B cell (primary cell): ENCODE results near the gene KCNK7. TPM values are rescaled to one million over a fixed set of nuclear protein-coding genes. Genes with fewer than 3 reads are reported as not detected.
A peak's percentile ranks its signal among the peaks of the same experiment; 100 is the strongest.

ENCODE experiments used
- ATAC-seq: fragments of 200-7000 bp; cut with Tn5 transposase; one replicate; pipeline ENCODE4 v1.10.0; 2021; ENCODE audit warnings: low read depth, mild to moderate bottlenecking, moderate number of reproducible peaks, moderate library complexity
- CTCF ChIA-PET: fragments of 350-600 bp; sonication (Branson Sonifier 250); formaldehyde crosslinking; loops from one replicate; lab custom pipeline; 2021; ENCODE audit warnings: antibody characterized with exemption, inconsistent platforms; lab: Charles Lee
- POLR2A ChIA-PET: fragments of 350-600 bp; sonication (Branson Sonifier 250); formaldehyde crosslinking; loops from one replicate; lab custom pipeline; 2021; ENCODE audit warnings: antibody characterized with exemption; lab: Charles Lee
- DNase-seq: peaks from one replicate; pipeline ENCODE4 v3.0.0; 2013
- H2AFZ ChIP-seq: 2 replicates; pipeline ENCODE4 v1.6.1; 2012; ENCODE audit warnings: mild to moderate bottlenecking, low read depth, low read length; ENCODE audit not compliant: insufficient read depth, poor library complexity, severe bottlenecking
- H3K27ac ChIP-seq, 2 donors: 1 replicate in 1 of 2; 2 replicates in 1 of 2; pipeline ENCODE4 v1.5.1; 2012 to 2013; ENCODE audit warnings: low read length in 2 of 2, mild to moderate bottlenecking in 2 of 2, moderate library complexity in 1 of 2
- H3K27me3 ChIP-seq, 4 experiments: fragments of 200-600 bp in 1 of 4; sonication (generic) in 1 of 4; replicated peaks in 1 of 4; 1 replicate in 2 of 4; 2 replicates in 2 of 4; pipeline versions ENCODE4 v1.6.1 to v1.7.0; 2013 to 2016; ENCODE audit warnings: low read length in 3 of 4, mild to moderate bottlenecking in 2 of 4, mixed read lengths in 1 of 4, moderate library complexity in 1 of 4; ENCODE audit not compliant: insufficient read depth in 4 of 4, control insufficient read depth in 3 of 4; ENCODE audit errors: control extremely low read depth in 1 of 4
- H3K36me3 ChIP-seq, 2 experiments: replicated peaks in 1 of 2; 1 replicate in 1 of 2; 2 replicates in 1 of 2; pipeline versions ENCODE4 v1.6.1 to v1.7.1; 2013; ENCODE audit warnings: low read length in 1 of 2; ENCODE audit not compliant: insufficient read depth in 2 of 2, control insufficient read depth in 1 of 2; ENCODE audit errors: control extremely low read depth in 1 of 2, extremely low read depth in 1 of 2
- H3K4me1 ChIP-seq, 2 donors: fragments of 200-600 bp in 1 of 2; sonication (generic) in 1 of 2; 1 replicate in 1 of 2; 2 replicates in 1 of 2; pipeline versions ENCODE4 v1.5.1 to v1.6.1; 2013 to 2017; ENCODE audit warnings: low read length in 2 of 2; ENCODE audit not compliant: control insufficient read depth in 2 of 2, insufficient read depth in 2 of 2
- H3K4me2 ChIP-seq: replicated peaks from 2 replicates; pipeline ENCODE3; 2012; ENCODE audit warnings: mild to moderate bottlenecking, low read depth, low read length; ENCODE audit not compliant: poor library complexity, severe bottlenecking
- H3K4me3 ChIP-seq, 5 experiments: fragments of 200-600 bp in 1 of 5; sonication (generic) in 1 of 5; 1 replicate in 3 of 5; 2 replicates in 2 of 5; pipeline versions ENCODE4 v1.5.1 to v1.7.0; 2011 to 2016; ENCODE audit warnings: low read length in 4 of 5, mild to moderate bottlenecking in 4 of 5, low read depth in 2 of 5, control low read depth in 1 of 5, moderate library complexity in 1 of 5; ENCODE audit not compliant: insufficient read depth in 1 of 5; ENCODE audit errors: control extremely low read depth in 1 of 5, extremely low read depth in 1 of 5
- H3K79me2 ChIP-seq: fragments of 200-600 bp; sonication (generic); one replicate; pipeline ENCODE4 v1.6.0; 2016; ENCODE audit warnings: low read length; ENCODE audit not compliant: control insufficient read depth, insufficient read depth
- H3K9ac ChIP-seq: fragments of 200-600 bp; sonication (generic); 2 replicates; pipeline ENCODE4 v1.6.1; 2017; ENCODE audit warnings: mild to moderate bottlenecking, low read length, moderate library complexity
- H3K9me3 ChIP-seq, 3 donors: one replicate each; pipeline versions ENCODE4 v1.6.1 to v1.7.1; 2013; ENCODE audit warnings: low read length in 2 of 3; ENCODE audit not compliant: control insufficient read depth in 2 of 3, insufficient read depth in 1 of 3; ENCODE audit errors: control extremely low read depth in 1 of 3
- H4K20me1 ChIP-seq: 2 replicates; pipeline ENCODE4 v1.6.0; 2012; ENCODE audit warnings: mild to moderate bottlenecking, low read length; ENCODE audit not compliant: insufficient read depth, control insufficient read depth, poor library complexity, severe bottlenecking
- H3K27ac Mint-ChIP-seq: one replicate; pipeline ENCODE4 v1.8.0; 2021; ENCODE audit warnings: mixed read lengths
- H3K27me3 Mint-ChIP-seq: one replicate; pipeline ENCODE4 v1.8.0; 2021; ENCODE audit warnings: mixed read lengths
- H3K4me1 Mint-ChIP-seq: one replicate; pipeline ENCODE4 v1.8.0; 2021; ENCODE audit warnings: mixed read lengths
- H3K4me3 Mint-ChIP-seq: one replicate; pipeline ENCODE4 v1.8.0; 2021; ENCODE audit warnings: mixed read lengths
- H3K9me3 Mint-ChIP-seq: one replicate; pipeline ENCODE4 v1.8.0; 2022; ENCODE audit warnings: mixed read lengths; ENCODE audit not compliant: insufficient read depth
- CTCF ChIP-seq: fragments of 200-600 bp; IDR thresholded peaks from one replicate; pipeline ENCODE4 v1.8.0; 2022; ENCODE audit warnings: antibody characterized with exemption, mild to moderate bottlenecking
- EZH2 ChIP-seq: IDR thresholded peaks from 2 replicates; pipeline ENCODE4 v1.6.1; 2012; ENCODE audit warnings: borderline replicate concordance, low read depth, mild to moderate bottlenecking, moderate library complexity, low read length; ENCODE audit not compliant: insufficient read depth, poor library complexity, severe bottlenecking
- WGBS: methylation state at CpG from one replicate; pipeline ENCODE4 v1.1.5; 2013; ENCODE audit warnings: missing lambda C conversion rate; ENCODE audit not compliant: insufficient coverage; 5-methylcytosine and 5-hydroxymethylcytosine counted together
- intact Hi-C: fragments of 100-400 bp; cut with micrococcal nuclease; formaldehyde crosslinking; loops from one replicate; pipeline ENCODE4 v1.10.0; 2022
- polyA plus RNA-seq: library from polyadenylated mRNA; depleted of rRNA; stranded (reverse); fragments of >200 nt; gene quantifications from 2 replicates; pipeline ENCODE4 v1.2.3, GENCODE V29; 2012
- small RNA-seq: library from RNA; depleted of rRNA; stranded (forward); fragments of <200 nt; gene quantifications from one replicate; pipeline ENCODE3, GENCODE V24; 2012; ENCODE audit warnings: low replicate concordance, low read depth; ENCODE audit not compliant: insufficient read length
- total RNA-seq, 2 donors: library from RNA; stranded (reverse); fragments of 120-200 nt in 1 of 2; gene quantifications; 1 replicate in 1 of 2; 2 replicates in 1 of 2; pipeline versions ENCODE4 v1.2.3 to v1.2.4, GENCODE V29; 2013 to 2022

The KCNK7 gene
- total and polyA plus RNA-seq, 2 donors (not counting 1 experiment from before 2014, with no cell fraction given), result 2.2 to 3.5 TPM

DNA sequence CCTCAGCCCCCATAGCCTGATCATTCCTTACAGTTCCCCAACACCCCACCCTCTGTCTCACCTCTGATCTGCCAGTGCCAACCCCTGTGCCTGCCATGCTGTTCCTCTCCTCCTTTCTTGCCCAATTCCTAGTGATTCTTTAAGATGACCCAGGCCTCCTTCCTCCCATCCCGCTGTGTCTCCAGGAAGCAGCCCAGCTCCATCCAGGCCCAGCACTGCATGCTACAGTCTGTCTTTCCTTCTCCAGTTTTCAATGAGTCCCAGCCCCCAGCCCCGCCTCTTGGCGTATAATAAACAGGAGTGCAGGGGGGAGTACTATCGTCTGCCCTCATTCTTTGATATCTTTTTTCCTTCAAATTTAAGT, 49.8 kb downstream of the KCNK7 start:
- ChIA-PET CTCF (interaction anchor here (1.3 to 9.2 kb wide), 3 partner anchors 26 to 69 kb away, joined by 3 to 144 read pairs (median 86); partner anchors contain the start of genes FAM89B and ZNRD2), POLR2A (interaction anchor here (0.6 to 3.2 kb wide), 5 partner anchors 13 to 94 kb away, joined by 3 to 11 read pairs (median 3); partner anchors contain the start of genes FAM89B, LTBP3 and ZNRD2)
- Mint-ChIP-seq H3K4me3 (peak overlapping the region; percentile 89), H3K27me3 (no peaks in the 10 kb centered on the region), H3K4me1 (peaks cover 58% of the 10 kb centered on the region), H3K9me3 (no peaks in the 10 kb centered on the region), H3K27ac (peak overlapping the region; percentile 93)
- peak overlapping the region in 3 of 5 experiments; percentile 31 to 55 (median 48) for H3K4me3 ChIP-seq
- H3K4me1 ChIP-seq, result peaks cover 36 to 52% of the 10 kb centered on the region in 2 donors
- H3K79me2 ChIP-seq, result no peaks in the 10 kb centered on the region
- no peak for DNase-seq
- TF ChIP-seq EZH2 (no peak), CTCF (no peak)
- no peaks in the 10 kb centered on the region for H3K36me3 ChIP-seq
- H3K9me3 ChIP-seq, result no peaks in the 10 kb centered on the region
- WGBS, result 33% methylated on average over 3 of the region's 4 CpGs
- no peak overlapping the region for H2AFZ ChIP-seq
- intact Hi-C loops, result loop anchor here (1.0 to 10.0 kb wide), 3 partner anchors 24 to 431 kb away; partner anchors contain the start of genes PCNX3, TM7SF2, ZNHIT2 and ZNRD2
- H3K4me2 ChIP-seq, result peak overlapping the region; percentile 90
- H4K20me1 ChIP-seq, result no peaks in the 10 kb centered on the region
- ATAC-seq, result no peak
- no peak overlapping the region for H3K9ac ChIP-seq
- peak overlapping the region; percentile 79 to 93 for H3K27ac ChIP-seq
- H3K27me3 ChIP-seq, result no peaks in the 10 kb centered on the region

Small RNAs within 50 kb of the gene (small RNA-seq; reads per million reads assigned to genes)
- not detected for gene AP001362.1
- not detected for gene MIR4690

Other genes with a start within 250 kb of the KCNK7 start
- 6.1 and 7.5 TPM in 2 replicates for gene TIGD3, start 241.0 kb downstream of the KCNK7 start, total RNA-seq
- 2.7 and 3.8 TPM in 2 replicates for gene TIGD3, start 241.0 kb downstream of the KCNK7 start, polyA plus RNA-seq
- 16.4 and 18.2 TPM in 2 replicates for gene SLC25A45, start 213.2 kb downstream of the KCNK7 start, total RNA-seq
- 50.8 and 80.6 TPM in 2 replicates for gene SLC25A45, start 213.2 kb downstream of the KCNK7 start, polyA plus RNA-seq
- gene FRMD8, start 209.2 kb downstream of the KCNK7 start, total RNA-seq, result 73.6 and 82.5 TPM in 2 replicates
- 35.1 and 44.3 TPM in 2 replicates for gene FRMD8, start 209.2 kb downstream of the KCNK7 start, polyA plus RNA-seq
- 1,620 and 1,642 TPM in 2 replicates for gene NEAT1, start 173.0 kb downstream of the KCNK7 start, total RNA-seq
- gene NEAT1, start 173.0 kb downstream of the KCNK7 start, polyA plus RNA-seq, result 66.7 and 127 TPM in 2 replicates
- gene MALAT1, start 96.8 kb downstream of the KCNK7 start, total RNA-seq, result 32,417 and 34,445 TPM in 2 replicates
- 461 and 646 TPM in 2 replicates for gene MALAT1, start 96.8 kb downstream of the KCNK7 start, polyA plus RNA-seq
- 72.3 and 85.5 TPM in 2 replicates for gene SCYL1, start 70.7 kb downstream of the KCNK7 start, total RNA-seq
- gene SCYL1, start 70.7 kb downstream of the KCNK7 start, polyA plus RNA-seq, result 76.1 and 76.5 TPM in 2 replicates
- gene LTBP3, start 37.4 kb downstream of the KCNK7 start, total RNA-seq, result 69.0 and 69.7 TPM in 2 replicates
- gene LTBP3, start 37.4 kb downstream of the KCNK7 start, polyA plus RNA-seq, result 65.1 and 84.8 TPM in 2 replicates
- gene ZNRD2, start 25.3 kb downstream of the KCNK7 start, total RNA-seq, result 22.1 and 24.0 TPM in 2 replicates
- gene ZNRD2, start 25.3 kb downstream of the KCNK7 start, polyA plus RNA-seq, result 98.0 and 112 TPM in 2 replicates
- gene FAM89B, start 23.3 kb downstream of the KCNK7 start, total RNA-seq, result 29.7 and 30.4 TPM in 2 replicates
- gene FAM89B, start 23.3 kb downstream of the KCNK7 start, polyA plus RNA-seq, result 35.1 and 50.2 TPM in 2 replicates
- gene EHBP1L1, start 19.7 kb downstream of the KCNK7 start, total RNA-seq, result 202 and 224 TPM in 2 replicates
- 279 and 313 TPM in 2 replicates for gene EHBP1L1, start 19.7 kb downstream of the KCNK7 start, polyA plus RNA-seq
- 97.2 and 99.7 TPM in 2 replicates for gene MAP3K11, start 18.4 kb upstream of the KCNK7 start, total RNA-seq
- gene MAP3K11, start 18.4 kb upstream of the KCNK7 start, polyA plus RNA-seq, result 40.7 and 67.3 TPM in 2 replicates
- gene PCNX3, start 20.0 kb upstream of the KCNK7 start, total RNA-seq, result 61.4 and 61.5 TPM in 2 replicates
- 56.1 and 62.8 TPM in 2 replicates for gene PCNX3, start 20.0 kb upstream of the KCNK7 start, polyA plus RNA-seq
- 448 and 461 TPM in 2 replicates for gene SIPA1, start 42.3 kb upstream of the KCNK7 start, total RNA-seq
- 308 and 314 TPM in 2 replicates for gene SIPA1, start 42.3 kb upstream of the KCNK7 start, polyA plus RNA-seq
- gene RELA, start 67.1 kb upstream of the KCNK7 start, total RNA-seq, result 154 and 160 TPM in 2 replicates
- gene RELA, start 67.1 kb upstream of the KCNK7 start, polyA plus RNA-seq, result 124 and 188 TPM in 2 replicates
- gene KAT5, start 116.5 kb upstream of the KCNK7 start, total RNA-seq, result 134 and 142 TPM in 2 replicates
- gene KAT5, start 116.5 kb upstream of the KCNK7 start, polyA plus RNA-seq, result 84.6 and 131 TPM in 2 replicates
- gene RNASEH2C, start 125.0 kb upstream of the KCNK7 start, total RNA-seq, result 75.3 and 81.6 TPM in 2 replicates
- 71.6 and 95.0 TPM in 2 replicates for gene RNASEH2C, start 125.0 kb upstream of the KCNK7 start, polyA plus RNA-seq
- gene AP5B1, start 185.2 kb upstream of the KCNK7 start, total RNA-seq, result 25.2 and 26.3 TPM in 2 replicates
- 9.4 and 9.6 TPM in 2 replicates for gene AP5B1, start 185.2 kb upstream of the KCNK7 start, polyA plus RNA-seq
- 0.15 and 0.17 TPM in 2 replicates for gene OVOL1, start 191.3 kb upstream of the KCNK7 start, total RNA-seq
- gene OVOL1, start 191.3 kb upstream of the KCNK7 start, polyA plus RNA-seq, result 0.09 and 0.66 TPM in 2 replicates
- gene SNX32, start 238.2 kb upstream of the KCNK7 start, total RNA-seq, result 0.34 and 0.57 TPM in 2 replicates
- gene SNX32, start 238.2 kb upstream of the KCNK7 start, polyA plus RNA-seq, result 0.89 and 8.8 TPM in 2 replicates